ENCODE data around the gene FRMD3. TPM values are rescaled to one million over a fixed set of nuclear protein-coding genes. Genes with fewer than 3 reads are reported as not detected.

FRMD3 gene
- total RNA-seq, 1 donor: 0.86 TPM

- no peak overlapping the region for H3K4me3 ChIP-seq (ENCODE audit: low read depth, low read length)
- TF ChIP-seq CTCF (IDR thresholded peaks at IDR 0.05; ENCODE audit: insufficient read depth, low read depth, low read length): no peak
- DNase-seq (ENCODE audit: low read depth): no peak
Observed at GRCh38 chr9:83233647-83234046, 304.6 kb downstream of the FRMD3 start.

- TF ChIP-seq CTCF (IDR thresholded peaks at IDR 0.05; ENCODE audit: insufficient read depth, low read depth, low read length): peak; percentile 50
- no peak overlapping the region for H3K4me3 ChIP-seq (ENCODE audit: low read depth, low read length)
- peak; percentile 22 for DNase-seq (ENCODE audit: low read depth)
Observed at GRCh38 chr9:83231039-83231438, 307.2 kb downstream of the FRMD3 start.

GRCh38 chr9:83220730-83221129, 317.5 kb downstream of the FRMD3 start:
- H3K4me3 ChIP-seq (ENCODE audit: low read depth, low read length): no peak overlapping the region
- no peak for TF ChIP-seq CTCF (IDR thresholded peaks at IDR 0.05; ENCODE audit: insufficient read depth, low read depth, low read length)
- peak; percentile 7 for DNase-seq (ENCODE audit: low read depth)

GRCh38 chr9:83219924-83220438, 318.2 kb downstream of the FRMD3 start:
- no peak for DNase-seq (ENCODE audit: low read depth)
- peak overlapping the region; percentile 70 for H3K4me3 ChIP-seq (ENCODE audit: low read depth, low read length)
- TF ChIP-seq CTCF (IDR thresholded peaks at IDR 0.05; ENCODE audit: insufficient read depth, low read depth, low read length): no peak

GRCh38 chr9:83219154-83219923, 318.9 kb downstream of the FRMD3 start:
- peak; percentile 60 for TF ChIP-seq CTCF (IDR thresholded peaks at IDR 0.05; ENCODE audit: insufficient read depth, low read depth, low read length)
- DNase-seq (ENCODE audit: low read depth): peak; percentile 75
- H3K4me3 ChIP-seq (ENCODE audit: low read depth, low read length): peak overlapping the region; percentile 70

GRCh38 chr9:83218411-83219090, 319.6 kb downstream of the FRMD3 start:
- no peak for DNase-seq (ENCODE audit: low read depth)
- TF ChIP-seq CTCF (IDR thresholded peaks at IDR 0.05; ENCODE audit: insufficient read depth, low read depth, low read length): no peak
- H3K4me3 ChIP-seq (ENCODE audit: low read depth, low read length): peak overlapping the region; percentile 70
